Jurkat, Clone E6-1 (cell line): ENCODE measurements around the gene CREBBP.

Source experiments
- DNase-seq: peaks from one replicate; pipeline ENCODE4 v3.0.0-alpha.2; 2011; ENCODE audit warnings: low read depth, low spot score
- H3K4me3 ChIP-seq: 2 replicates; pipeline ENCODE4 v1.5.1; 2011; ENCODE audit warnings: mild to moderate bottlenecking, low read length, control low read depth, moderate library complexity

CREBBP gene

DNA sequence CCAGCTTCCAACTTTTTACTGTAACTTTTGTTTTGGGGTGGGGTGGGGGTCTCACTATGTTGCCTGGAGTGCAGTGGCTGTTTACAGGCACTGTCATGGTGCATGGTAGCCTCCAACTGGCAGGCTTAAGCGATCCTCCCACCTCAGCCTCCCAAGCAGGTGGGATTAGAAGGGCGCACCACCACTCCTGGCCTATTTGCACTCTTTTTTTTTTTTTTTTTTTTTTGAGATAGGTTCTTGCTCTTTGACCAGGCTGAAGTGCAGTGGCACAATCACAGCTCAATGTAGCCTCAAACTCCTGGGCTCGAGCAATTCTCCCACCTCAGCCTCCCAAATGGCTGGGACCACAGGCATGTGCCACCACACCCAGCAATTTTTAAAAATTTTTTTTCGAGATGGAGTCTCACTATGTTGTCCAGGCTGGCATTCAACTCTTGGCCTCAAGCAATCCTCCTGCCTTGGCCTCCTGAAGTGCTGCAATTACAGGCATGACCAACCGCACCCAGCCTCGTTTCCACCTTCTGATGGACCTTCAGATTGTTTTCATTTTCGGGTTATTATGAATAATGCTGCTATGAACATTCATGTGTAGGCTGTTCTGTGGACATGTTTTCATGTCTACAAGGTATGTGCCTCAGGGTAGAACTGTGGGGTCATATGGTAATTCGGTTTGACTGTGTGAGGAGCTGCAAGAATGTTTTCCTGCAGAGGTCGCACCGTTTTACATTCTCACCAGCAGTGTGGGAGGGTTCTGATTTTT lies 174.1 kb downstream of the CREBBP start:
- no peak for DNase-seq
- no peak overlapping the region for H3K4me3 ChIP-seq

DNA sequence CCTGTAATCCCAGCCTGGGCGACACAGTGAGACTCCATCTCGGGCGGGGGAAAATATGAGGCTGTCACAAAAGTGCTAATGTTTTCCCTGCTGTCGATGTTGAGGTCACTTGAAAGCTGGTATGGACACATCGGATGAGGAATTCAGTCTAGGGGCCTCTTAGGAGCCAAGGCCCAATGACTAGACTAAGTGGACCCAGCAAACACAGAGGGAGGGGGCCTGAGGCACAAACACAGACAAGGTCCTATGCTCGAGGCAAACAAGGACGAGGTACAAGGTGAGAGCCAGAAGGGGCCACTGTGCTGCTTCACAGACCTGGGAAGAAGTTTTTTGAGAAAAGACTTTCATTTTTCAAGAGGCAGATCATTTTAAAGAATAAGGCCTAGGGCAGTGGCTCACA lies 178.4 kb downstream of the CREBBP start:
- H3K4me3 ChIP-seq = no peak overlapping the region
- DNase-seq = no peak

DNA sequence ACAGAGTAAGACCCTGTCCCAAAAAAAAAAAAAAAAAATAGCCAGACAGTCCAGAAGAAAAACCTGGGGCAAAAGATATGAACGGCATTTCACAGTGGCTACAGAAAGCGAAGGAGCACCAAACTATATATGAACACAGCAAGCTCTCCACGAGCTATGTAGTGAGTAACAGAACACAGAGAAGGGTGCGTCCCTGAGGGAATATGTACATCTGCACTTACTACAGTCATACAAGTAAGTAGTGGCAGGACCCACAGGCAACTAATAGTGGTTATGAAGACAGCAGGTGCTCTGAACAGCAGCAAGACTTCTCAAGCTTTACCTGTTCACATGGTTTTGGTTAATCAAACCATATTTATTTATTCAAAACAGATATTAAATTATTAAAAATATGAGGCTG lies 179.0 kb downstream of the CREBBP start:
- H3K4me3 ChIP-seq = no peak overlapping the region
- DNase-seq = no peak

DNA sequence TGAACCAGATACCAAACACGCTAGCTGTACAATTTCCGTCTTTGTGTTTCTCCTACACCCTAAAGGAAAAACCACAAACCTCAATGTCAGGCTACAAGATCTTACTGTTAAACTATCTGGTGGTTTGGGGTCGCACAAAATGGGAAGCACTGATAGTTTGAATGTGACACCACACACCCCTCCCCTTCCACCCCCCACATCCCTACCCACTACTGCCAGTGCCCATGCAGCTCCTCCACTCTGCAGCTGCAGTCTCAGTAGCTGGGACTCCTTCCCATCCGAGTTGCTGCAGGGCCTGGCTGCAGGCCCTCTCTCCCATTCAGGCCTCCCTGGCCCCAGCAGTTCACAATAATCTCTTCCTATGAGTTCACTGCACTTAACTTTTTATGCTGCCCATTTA lies 181.6 kb downstream of the CREBBP start:
- H3K4me3 ChIP-seq = no peak overlapping the region
- DNase-seq = peak; percentile 98

DNA sequence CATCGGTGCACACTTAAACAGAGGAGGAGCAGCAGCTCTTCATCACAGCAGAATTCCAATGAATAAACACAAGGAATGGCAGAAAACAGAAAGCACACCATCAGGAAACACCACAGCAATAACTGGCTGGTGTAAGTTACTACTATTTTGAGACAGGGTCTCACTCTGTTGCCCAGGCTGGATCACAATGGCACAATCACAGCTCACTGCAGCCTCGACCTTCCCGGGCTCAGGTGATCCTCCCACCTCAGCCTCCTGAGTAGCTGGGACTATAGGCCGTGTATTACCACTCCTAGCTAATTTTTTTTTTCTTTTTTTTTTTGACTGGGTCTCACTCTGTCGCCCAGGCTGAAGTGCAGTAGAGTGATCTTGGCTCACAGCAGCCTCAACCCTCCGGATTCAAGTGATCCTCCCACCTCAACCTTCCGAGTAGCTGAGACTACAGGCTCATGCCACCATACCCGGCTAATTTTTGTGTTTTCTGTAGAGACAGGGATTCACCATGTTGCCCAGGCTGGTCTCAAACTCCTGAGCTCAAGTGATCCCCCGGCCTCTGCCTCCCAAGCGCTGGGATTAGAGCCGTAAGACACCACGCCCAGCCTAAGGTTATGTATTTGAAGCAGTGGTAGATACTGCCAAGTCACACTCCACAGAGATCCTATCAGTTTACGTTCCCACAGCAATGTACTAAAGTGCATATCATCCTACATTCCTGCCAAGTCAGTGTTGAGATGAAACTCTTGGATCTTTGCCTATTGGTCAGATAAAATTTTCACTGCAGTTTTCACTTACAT lies 183.9 kb downstream of the CREBBP start:
- H3K4me3 ChIP-seq = no peak overlapping the region
- no peak for DNase-seq

DNA sequence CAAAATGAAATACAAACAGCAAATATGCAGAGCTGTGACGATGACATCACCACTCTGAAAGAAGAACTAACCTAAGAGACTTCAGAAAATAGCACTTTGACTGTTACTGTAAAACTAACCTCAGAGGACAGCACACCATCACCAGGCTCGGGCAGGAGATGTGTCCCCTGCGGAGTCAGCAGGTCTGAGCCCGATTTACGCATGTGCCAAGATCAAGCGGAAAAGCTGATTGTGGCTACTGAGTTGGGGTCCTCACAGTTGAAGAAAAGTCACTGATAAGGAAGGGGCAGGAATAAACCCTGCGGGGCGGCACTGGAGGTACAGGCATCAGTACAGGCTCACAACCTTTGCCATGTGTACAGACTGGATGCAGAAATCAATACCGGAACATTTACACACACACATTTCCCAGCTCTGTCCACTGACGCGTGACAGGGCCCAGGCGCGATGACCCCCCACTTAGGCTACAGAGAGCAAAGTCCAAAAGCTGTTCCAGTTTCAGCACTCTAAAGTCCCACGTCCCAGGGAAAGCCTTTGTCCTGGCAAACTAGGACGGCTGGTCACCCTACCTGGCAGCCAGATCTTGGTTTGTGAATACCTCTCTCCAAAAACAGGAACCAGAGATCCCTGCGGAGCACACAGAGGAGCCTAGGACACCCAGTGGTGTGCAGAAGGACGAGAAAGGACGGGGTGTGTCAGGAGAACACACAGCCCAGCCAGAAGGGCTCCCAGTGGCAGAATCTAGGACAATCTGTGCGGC lies 184.7 kb downstream of the CREBBP start:
- DNase-seq = no peak
- no peak overlapping the region for H3K4me3 ChIP-seq

DNA sequence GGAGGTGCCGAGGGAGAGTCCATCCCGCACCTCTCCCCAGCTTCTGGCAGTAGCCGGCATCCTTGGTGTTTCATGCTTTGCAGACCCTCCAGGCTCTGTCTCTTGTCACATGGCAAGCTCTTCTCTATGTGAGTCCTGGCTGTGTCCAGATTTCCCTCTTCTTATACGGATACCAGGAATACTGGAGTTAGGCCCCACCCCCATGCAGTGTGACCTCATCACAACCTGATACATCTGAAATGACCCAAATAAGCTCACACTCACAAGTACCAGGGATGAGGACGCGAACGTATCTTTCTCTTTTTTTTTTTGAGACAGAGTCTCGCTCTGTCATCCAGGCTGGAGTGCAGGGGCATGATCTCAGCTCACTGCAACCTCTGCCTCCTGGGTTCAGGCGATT lies 186.5 kb downstream of the CREBBP start:
- H3K4me3 ChIP-seq = no peak overlapping the region
- no peak for DNase-seq

DNA sequence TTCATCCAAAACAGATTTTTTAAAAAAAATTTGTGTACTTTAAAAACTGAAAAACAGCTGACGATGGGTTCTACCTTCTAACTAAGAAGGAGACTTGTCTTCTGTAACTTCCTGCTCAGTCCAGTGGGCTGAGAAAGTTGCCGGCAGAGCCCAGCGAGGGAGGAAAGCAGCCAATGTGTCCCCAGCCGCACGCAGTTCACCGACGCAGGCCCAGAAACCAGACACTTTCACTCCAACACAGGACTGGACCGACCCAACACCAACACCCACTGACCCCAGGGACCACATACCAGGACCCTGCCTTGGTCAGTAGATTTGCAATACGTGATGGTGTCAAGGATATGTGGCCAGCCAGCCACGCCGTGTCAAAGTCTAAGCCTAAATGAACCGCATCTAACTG lies 188.8 kb downstream of the CREBBP start:
- DNase-seq = no peak
- no peak overlapping the region for H3K4me3 ChIP-seq

DNA sequence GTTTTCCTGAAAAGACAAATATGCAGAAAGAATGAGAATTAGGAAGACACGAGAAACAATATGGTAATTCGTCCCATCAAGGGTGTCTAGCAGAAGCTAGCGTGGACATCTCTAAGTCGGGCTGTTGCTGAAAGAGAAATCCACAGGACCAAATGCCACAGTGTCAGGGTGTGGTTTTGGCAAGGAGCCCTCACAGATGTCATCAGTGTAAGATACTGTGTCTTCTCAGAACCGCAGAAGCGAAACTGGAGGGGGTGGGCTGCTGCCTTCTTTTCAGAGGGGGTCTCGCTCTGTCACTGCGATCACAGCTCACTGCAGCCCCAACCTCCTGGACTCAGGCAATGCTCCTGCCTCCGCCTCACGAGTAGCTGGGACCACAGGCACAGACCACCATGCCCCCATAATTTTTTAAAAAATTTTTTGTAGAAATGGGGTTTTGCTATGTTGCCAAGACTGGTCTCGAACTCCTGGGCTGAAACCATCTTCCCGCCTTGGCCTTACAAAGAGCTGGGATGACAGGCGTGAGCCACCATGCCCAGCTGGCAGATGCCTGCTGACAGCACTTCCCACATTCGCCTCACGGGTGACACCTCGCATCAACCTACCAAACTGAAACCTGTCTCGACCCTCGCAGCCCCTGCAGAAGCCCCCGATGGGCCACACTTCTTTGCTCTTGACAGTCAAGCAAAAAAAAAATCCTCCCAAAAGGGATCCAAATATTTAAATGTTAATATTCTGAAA lies 189.4 kb downstream of the CREBBP start:
- no peak overlapping the region for H3K4me3 ChIP-seq
- DNase-seq = no peak

DNA sequence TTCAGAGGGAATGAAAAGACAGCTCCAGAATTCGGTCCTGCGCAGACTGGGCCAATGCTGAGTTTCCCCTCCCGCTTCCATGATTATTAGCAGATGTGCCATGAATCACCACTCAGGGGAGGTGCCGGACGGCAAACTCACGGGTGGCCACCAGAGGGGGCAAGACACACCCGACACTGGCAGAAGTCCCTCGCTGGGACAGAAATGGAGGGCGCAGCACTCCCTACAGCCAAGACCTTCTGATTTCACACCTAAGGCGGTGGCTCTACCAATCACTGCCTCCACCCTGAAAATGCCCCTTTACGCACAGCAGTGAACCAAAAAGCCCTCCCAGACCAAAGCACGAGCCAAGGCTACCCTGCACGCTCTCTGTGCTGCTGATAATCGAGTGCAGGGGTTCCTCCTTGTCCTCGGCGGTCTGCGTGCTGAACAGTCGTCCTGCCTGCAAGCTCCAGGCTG lies 190.0 kb downstream of the CREBBP start:
- peak; percentile 71 for DNase-seq
- H3K4me3 ChIP-seq = no peak overlapping the region

DNA sequence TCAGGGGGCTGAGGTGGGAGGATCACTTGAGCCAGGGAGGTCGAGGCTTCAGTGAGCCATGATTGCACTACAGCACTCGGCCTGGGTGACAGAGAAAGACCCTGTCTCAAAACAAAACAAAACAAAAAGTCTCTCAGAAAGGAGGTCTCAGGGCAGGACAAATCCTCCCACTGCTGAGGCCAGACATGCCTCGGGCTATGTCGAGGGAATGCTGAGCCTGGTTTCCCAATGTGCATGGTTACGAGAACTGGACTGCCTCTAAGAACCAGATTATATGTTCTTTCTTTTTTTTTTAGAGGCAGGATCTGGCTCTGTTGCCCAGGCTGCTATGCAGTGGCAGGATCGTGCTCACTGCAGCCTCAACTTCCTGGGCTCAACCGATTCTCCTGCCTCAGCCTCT lies 190.8 kb downstream of the CREBBP start:
- no peak overlapping the region for H3K4me3 ChIP-seq
- no peak for DNase-seq

DNA sequence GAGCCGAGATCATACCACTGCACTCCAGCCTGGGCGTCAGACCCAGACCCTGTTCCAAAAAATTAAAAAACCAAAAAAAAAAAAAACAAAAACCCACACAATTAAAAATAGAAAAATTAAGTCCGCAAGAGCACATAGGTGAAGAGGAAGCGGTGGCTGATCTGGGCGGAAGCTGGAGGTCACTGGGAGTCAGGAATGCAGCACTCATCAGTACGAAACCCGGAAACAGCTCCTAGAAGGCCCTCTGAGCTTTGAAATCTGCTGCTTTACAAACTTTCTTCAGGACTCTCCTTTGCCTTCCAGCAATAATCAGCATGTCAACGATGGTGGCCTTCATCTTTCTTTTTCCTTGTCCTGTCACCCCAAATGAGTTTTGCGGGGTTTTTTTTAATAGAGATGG lies 192.7 kb downstream of the CREBBP start:
- DNase-seq = no peak
- H3K4me3 ChIP-seq = no peak overlapping the region

DNA sequence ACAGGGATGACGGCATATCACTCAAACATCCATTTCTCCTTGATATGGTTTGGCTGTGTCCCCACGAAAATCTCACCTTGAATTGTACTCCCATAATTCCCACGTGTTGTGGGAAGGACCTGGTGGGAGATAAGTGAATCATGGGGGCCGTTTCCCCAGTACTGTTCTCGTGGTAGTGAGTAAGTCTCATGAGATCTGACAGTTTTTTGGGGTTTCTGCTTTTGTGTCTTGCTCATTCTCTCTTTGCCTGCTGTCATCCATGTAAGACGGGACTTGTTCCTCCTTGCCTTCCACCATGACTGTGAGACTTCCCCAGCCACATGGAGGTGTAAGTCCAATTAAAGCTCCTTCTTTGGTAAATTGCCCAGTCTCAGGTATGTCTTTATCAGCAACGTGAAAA lies 193.5 kb downstream of the CREBBP start:
- no peak overlapping the region for H3K4me3 ChIP-seq
- DNase-seq = no peak

DNA sequence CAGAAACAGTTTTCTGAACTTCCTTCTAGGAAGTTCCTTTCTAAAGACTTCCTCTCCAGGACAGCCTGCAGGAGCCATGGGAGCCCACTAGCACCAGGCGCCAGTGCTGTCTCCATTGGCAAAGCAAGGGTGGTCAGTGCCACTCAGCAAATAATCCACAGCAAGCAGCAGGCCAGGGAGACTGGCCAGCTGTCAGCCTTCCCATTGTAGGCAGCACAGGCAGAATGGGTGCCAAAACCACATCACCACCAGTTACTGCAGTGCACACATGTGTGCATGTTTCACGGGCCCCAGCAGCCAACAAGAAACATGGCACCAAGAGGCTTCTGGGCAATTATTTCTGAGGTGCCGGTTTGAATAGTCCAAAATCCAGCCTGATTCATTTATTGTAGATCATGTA lies 199.3 kb downstream of the CREBBP start:
- no peak for DNase-seq
- H3K4me3 ChIP-seq = no peak overlapping the region

DNA sequence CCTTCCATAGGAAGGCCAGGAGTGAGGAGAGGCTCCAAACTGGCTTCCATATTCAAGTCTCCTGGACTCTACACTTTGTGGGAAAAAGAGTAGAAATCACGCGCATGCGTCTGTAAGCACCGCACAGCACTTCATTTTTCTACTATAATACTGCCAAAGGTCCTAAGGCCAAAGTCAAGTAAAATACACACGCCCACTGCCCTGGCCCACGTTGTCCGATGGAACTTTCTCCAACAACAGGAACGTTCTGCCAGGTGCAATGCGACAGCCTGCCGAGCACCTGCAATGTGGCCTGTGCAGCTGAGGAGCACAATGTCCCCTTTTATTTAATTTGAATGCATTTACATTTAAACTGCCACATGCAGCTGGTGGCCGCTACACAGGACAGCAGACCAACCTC lies 202.5 kb downstream of the CREBBP start:
- no peak overlapping the region for H3K4me3 ChIP-seq
- DNase-seq = no peak

DNA sequence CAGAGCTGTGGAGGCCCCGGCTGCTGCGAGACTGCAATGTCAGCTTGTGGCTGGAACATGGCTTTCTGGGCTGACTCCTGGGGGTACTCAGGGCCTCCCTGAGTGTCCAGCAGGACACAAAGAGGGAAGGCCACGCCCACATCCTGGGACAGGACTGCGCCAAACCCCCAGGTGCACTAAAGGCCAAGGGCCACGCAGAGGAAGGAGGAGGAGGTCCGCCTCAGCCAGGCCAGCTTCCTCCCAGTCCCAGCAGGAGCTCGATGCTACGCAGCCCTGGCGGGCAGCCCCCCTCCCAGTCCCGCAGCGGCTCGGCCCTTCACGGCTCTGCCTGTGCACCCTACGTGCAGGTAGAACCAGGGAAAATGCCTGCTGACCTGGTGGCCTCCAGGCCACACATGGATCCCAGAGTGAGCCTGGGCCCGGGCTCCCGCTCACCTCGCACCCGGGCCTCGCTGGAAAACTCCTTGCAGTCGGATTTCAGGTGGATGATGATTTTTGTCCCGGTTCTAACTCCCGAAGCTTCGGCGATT lies 204.8 kb downstream of the CREBBP start:
- DNase-seq = no peak
- no peak overlapping the region for H3K4me3 ChIP-seq
